ENCODE measurements around the gene VMAC. TPM values are rescaled to one million over a fixed set of nuclear protein-coding genes. Genes with fewer than 3 reads are reported as not detected.

Gene VMAC
- polyA plus RNA-seq, 1 donor = 8.1 TPM

DNA sequence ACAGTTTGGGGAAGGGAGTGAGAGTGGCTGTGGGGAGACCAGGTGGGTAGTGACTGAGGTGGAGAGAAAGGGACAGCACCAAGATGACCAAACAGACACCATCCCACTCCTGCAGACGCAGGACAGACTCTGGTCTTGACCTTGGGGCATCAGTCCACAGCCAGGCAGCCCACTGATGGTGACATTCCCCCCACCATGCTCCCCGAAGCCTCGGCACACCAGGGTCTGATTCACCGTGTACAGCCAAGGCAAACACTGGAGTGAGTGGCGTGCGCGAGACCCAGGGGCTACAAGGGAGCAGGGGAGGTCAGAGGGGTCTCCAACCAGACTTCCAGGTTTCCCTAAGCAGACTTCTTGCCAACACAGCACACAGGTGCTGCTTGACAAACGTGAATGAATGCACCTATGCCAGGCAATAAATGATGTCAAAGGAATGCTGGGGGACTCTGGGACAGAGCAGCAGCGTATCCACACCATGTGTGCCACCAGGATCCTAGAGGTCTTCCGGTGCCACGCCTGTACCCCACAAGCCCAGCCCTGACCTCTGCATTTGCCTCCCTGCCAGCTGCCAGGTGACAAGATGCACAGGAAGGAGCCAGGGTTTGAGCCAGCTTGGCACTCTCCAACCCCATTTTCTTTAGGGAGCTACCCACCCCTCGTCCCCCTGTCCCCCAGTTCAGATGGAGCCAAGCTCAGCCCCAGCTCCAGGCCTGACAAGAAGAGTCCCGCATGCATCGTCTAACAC lies 54.8 kb downstream of the VMAC start:
- H3K4me1 ChIP-seq (ENCODE audit: control insufficient read depth, insufficient read depth, low read length) = peaks cover 75% of the 10 kb centered on the region
- no peak for DNase-seq
- peaks cover 9% of the 10 kb centered on the region for H3K36me3 ChIP-seq (ENCODE audit: control insufficient read depth, insufficient read depth, low read length)
- no peaks in the 10 kb centered on the region for H3K27me3 ChIP-seq (ENCODE audit: control insufficient read depth, insufficient read depth, low read length)
- no peak overlapping the region for H3K4me3 ChIP-seq (ENCODE audit: low read length)
- H3K9me3 ChIP-seq (ENCODE audit: control insufficient read depth, low read depth, low read length) = no peaks in the 10 kb centered on the region
- H3K27ac ChIP-seq (ENCODE audit: low read length) = no peak overlapping the region
- WGBS (ENCODE audit: insufficient coverage, low lambda C conversion rate) = no CpG with 5 or more reads among the region's 14 CpGs

Other genes with a start within 250 kb of the VMAC start
- 48.0 TPM for gene MICOS13, start 224.4 kb upstream of the VMAC start, polyA plus RNA-seq
- 5.7 TPM for gene HSD11B1L, start 223.8 kb upstream of the VMAC start, polyA plus RNA-seq
- 1,331 TPM for gene RPL36, start 214.6 kb upstream of the VMAC start, polyA plus RNA-seq
- gene LONP1, start 184.7 kb upstream of the VMAC start, polyA plus RNA-seq = 54.0 TPM
- gene CATSPERD, start 184.2 kb upstream of the VMAC start, polyA plus RNA-seq = not detected
- 4.6 TPM for gene PRR22, start 120.1 kb upstream of the VMAC start, polyA plus RNA-seq
- 34.6 TPM for gene DUS3L, start 113.7 kb upstream of the VMAC start, polyA plus RNA-seq
- 2.3 TPM for gene NRTN, start 99.8 kb upstream of the VMAC start, polyA plus RNA-seq
- 0.99 TPM for gene FUT6, start 65.2 kb upstream of the VMAC start, polyA plus RNA-seq
- 1.0 TPM for gene FUT3, start 53.4 kb upstream of the VMAC start, polyA plus RNA-seq
- gene FUT5, start 34.3 kb upstream of the VMAC start, polyA plus RNA-seq = not detected
- 203 TPM for gene NDUFA11, start 1.1 kb upstream of the VMAC start, polyA plus RNA-seq
- 16.7 TPM for gene CAPS, start 9.4 kb downstream of the VMAC start, polyA plus RNA-seq
- gene RANBP3, start 73.3 kb downstream of the VMAC start, polyA plus RNA-seq = 53.3 TPM
- gene RFX2, start 205.6 kb downstream of the VMAC start, polyA plus RNA-seq = 13.1 TPM
- 0.60 TPM for gene ACSBG2, start 230.8 kb downstream of the VMAC start, polyA plus RNA-seq

Data from large intestine (tissue), 3 donors.